Measurements from ENCODE around the gene SUDS3.

The SUDS3 gene

DNA sequence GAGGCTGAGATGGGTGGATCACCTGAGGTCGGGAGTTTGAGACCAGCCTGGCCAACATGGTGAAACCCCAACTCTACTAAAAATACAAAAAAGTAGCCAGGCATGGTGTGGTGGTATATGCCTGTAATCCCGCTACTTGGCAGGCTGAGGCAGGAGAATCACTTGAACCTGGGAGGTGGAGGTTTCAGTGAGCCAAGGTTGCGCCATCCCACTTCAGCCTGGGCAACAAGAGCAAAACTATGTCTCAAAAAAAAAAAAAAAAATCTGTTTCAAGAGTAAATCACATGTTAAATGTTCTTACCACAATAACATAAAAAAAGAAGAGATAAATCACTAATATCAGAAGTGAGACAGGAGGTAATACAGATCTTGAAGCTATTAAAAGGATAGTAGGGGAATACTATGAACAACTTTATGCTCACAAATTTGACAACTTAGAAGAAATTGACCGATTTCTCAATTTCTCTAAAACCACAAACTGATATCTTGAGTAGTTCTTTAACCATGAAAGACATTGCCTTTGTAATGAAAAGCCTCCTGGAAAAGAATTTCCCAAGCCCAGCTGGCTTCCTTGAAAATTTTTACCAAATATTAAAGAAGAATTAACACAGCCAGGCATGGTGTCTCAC is 41.3 kb upstream of the SUDS3 start:
- no peaks in the 10 kb centered on the region for H3K27me3 ChIP-seq (ENCODE audit: insufficient read depth, poor library complexity, severe bottlenecking)
- no peak overlapping the region for H3K4me3 ChIP-seq (replicated peaks; ENCODE audit: insufficient read depth, low read length)
- TF ChIP-seq, protein P1, sequence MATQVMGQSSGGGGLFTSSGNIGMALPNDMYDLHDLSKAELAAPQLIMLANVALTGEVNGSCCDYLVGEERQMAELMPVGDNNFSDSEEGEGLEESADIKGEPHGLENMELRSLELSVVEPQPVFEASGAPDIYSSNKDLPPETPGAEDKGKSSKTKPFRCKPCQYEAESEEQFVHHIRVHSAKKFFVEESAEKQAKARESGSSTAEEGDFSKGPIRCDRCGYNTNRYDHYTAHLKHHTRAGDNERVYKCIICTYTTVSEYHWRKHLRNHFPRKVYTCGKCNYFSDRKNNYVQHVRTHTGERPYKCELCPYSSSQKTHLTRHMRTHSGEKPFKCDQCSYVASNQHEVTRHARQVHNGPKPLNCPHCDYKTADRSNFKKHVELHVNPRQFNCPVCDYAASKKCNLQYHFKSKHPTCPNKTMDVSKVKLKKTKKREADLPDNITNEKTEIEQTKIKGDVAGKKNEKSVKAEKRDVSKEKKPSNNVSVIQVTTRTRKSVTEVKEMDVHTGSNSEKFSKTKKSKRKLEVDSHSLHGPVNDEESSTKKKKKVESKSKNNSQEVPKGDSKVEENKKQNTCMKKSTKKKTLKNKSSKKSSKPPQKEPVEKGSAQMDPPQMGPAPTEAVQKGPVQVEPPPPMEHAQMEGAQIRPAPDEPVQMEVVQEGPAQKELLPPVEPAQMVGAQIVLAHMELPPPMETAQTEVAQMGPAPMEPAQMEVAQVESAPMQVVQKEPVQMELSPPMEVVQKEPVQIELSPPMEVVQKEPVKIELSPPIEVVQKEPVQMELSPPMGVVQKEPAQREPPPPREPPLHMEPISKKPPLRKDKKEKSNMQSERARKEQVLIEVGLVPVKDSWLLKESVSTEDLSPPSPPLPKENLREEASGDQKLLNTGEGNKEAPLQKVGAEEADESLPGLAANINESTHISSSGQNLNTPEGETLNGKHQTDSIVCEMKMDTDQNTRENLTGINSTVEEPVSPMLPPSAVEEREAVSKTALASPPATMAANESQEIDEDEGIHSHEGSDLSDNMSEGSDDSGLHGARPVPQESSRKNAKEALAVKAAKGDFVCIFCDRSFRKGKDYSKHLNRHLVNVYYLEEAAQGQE (IDR thresholded peaks at IDR 0.05; ENCODE audit: insufficient replicate concordance, low read depth) = no peak
- no peak for TF ChIP-seq POLR2AphosphoS5 (IDR thresholded peaks at IDR 0.05; ENCODE audit: low read depth)
- peak; percentile 53 to 84 for DNase-seq (ENCODE audit: low read depth in 1 of 2, low spot score in 1 of 2)
- peak overlapping the region; percentile 69 for H3K27ac ChIP-seq (replicated peaks)

DNA sequence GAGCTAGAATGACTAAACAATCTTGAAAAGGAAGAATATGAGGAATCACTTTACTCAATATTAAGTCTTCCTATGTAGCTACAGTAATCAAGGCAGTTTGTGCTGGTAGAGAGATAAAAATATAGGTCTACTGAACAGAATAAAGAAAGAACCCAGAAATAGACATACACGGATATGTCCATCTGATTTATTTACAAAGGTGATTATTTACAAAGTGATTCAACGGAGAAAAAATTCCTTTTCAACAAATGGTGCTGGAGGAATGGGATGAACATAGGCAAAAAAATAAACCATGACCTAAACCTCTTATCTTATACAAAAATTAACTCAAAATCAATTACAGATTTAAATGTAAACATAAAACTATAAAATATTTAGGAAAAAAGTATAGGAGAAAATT is 40.2 kb upstream of the SUDS3 start:
- no peak overlapping the region for H3K4me3 ChIP-seq (replicated peaks; ENCODE audit: insufficient read depth, low read length)
- TF ChIP-seq POLR2AphosphoS5 (IDR thresholded peaks at IDR 0.05; ENCODE audit: low read depth) (no peak), SPI1 (IDR thresholded peaks at IDR 0.05; ENCODE audit: borderline replicate concordance, low read depth) (no peak), GABPA (IDR thresholded peaks at IDR 0.05; ENCODE audit: low read depth) (no peak)
- TF ChIP-seq, protein P2, sequence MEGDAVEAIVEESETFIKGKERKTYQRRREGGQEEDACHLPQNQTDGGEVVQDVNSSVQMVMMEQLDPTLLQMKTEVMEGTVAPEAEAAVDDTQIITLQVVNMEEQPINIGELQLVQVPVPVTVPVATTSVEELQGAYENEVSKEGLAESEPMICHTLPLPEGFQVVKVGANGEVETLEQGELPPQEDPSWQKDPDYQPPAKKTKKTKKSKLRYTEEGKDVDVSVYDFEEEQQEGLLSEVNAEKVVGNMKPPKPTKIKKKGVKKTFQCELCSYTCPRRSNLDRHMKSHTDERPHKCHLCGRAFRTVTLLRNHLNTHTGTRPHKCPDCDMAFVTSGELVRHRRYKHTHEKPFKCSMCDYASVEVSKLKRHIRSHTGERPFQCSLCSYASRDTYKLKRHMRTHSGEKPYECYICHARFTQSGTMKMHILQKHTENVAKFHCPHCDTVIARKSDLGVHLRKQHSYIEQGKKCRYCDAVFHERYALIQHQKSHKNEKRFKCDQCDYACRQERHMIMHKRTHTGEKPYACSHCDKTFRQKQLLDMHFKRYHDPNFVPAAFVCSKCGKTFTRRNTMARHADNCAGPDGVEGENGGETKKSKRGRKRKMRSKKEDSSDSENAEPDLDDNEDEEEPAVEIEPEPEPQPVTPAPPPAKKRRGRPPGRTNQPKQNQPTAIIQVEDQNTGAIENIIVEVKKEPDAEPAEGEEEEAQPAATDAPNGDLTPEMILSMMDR (IDR thresholded peaks at IDR 0.05; ENCODE audit: insufficient read depth, low read length) = no peak
- TF ChIP-seq, protein P1 (IDR thresholded peaks at IDR 0.05; ENCODE audit: insufficient replicate concordance, low read depth) = no peak
- H3K27me3 ChIP-seq (ENCODE audit: insufficient read depth, poor library complexity, severe bottlenecking) = no peaks in the 10 kb centered on the region
- DNase-seq (ENCODE audit: low read depth in 1 of 2, low spot score in 1 of 2) = no peak
- peak overlapping the region; percentile 69 for H3K27ac ChIP-seq (replicated peaks)

DNA sequence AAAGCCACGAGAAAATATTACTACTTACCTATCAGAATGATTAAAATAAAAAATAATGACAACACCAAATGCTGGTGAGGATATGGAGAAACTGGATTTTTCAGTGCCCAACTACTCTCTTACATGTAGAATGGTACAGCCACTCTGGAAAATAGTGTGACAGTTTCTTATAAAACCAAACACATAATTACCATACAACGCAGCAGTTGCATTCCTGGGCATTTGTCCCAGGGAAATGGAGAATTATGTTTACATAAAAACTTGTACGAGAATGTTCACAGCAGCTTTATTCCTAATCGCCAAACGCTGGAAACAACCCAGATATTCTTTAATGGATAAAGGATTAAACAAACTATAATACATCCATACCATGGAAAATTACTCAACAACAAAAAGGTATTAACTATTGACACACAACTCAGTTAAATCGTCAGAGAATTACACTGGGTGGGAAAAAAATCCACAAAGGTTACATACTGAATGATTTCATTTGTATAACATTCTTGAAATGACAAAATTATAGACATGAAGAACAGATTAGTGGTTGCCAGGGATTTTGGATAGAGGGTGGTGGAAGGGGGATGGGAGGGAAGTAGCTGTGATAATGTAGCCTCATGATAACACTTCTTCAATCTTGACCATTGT is 39.0 kb upstream of the SUDS3 start:
- Histone ChIP-seq H3K4me3 (replicated peaks; ENCODE audit: insufficient read depth, low read length) (no peak overlapping the region), H3K27me3 (ENCODE audit: insufficient read depth, poor library complexity, severe bottlenecking) (no peaks in the 10 kb centered on the region), H3K27ac (replicated peaks) (no peak overlapping the region)
- TF ChIP-seq SPI1 (IDR thresholded peaks at IDR 0.05; ENCODE audit: borderline replicate concordance, low read depth) (no peak), GABPA (IDR thresholded peaks at IDR 0.05; ENCODE audit: low read depth) (no peak), POLR2AphosphoS5 (IDR thresholded peaks at IDR 0.05; ENCODE audit: low read depth) (no peak)
- TF ChIP-seq, protein P2 (IDR thresholded peaks at IDR 0.05; ENCODE audit: insufficient read depth, low read length) = no peak
- TF ChIP-seq, protein P1 (IDR thresholded peaks at IDR 0.05; ENCODE audit: insufficient replicate concordance, low read depth) = no peak
- no peak for DNase-seq (ENCODE audit: low read depth in 1 of 2, low spot score in 1 of 2)

All from HL-60 (cell line).